SKM-1 treated with dmso at 0.1 percent for 144 hours (cell line): ENCODE results near the gene CDC42EP2.

Experiments
- DNase-seq: peaks from one replicate; lab custom pipeline; 2025; ENCODE audit not compliant: unreplicated experiment; lab: John Stamatoyannopoulos, UW

The CDC42EP2 gene

GRCh38 chr11:65297026-65297672, 17.5 kb upstream of the CDC42EP2 start:
- no peak for DNase-seq

- no peak for DNase-seq
Measured at GRCh38 chr11:65298131-65298535, 16.5 kb upstream of the CDC42EP2 start.

GRCh38 chr11:65298655-65299179, 15.9 kb upstream of the CDC42EP2 start:
- no peak for DNase-seq

- DNase-seq = no peak
Measured at GRCh38 chr11:65300621-65301275, 13.9 kb upstream of the CDC42EP2 start.

GRCh38 chr11:65301491-65302329, 13.0 kb upstream of the CDC42EP2 start:
- no peak for DNase-seq

- no peak for DNase-seq
Measured at GRCh38 chr11:65303555-65303954, 11.1 kb upstream of the CDC42EP2 start.

GRCh38 chr11:65304110-65304509, 10.6 kb upstream of the CDC42EP2 start:
- no peak for DNase-seq

- DNase-seq = no peak
Measured at GRCh38 chr11:65304613-65305012, 10.1 kb upstream of the CDC42EP2 start.

- DNase-seq = no peak
Measured at GRCh38 chr11:65305501-65306268, 9.0 kb upstream of the CDC42EP2 start.

GRCh38 chr11:65307298-65308229, 7.1 kb upstream of the CDC42EP2 start:
- no peak for DNase-seq

GRCh38 chr11:65308281-65308891, 6.3 kb upstream of the CDC42EP2 start:
- no peak for DNase-seq

GRCh38 chr11:65309006-65309405, 5.7 kb upstream of the CDC42EP2 start:
- no peak for DNase-seq

- no peak for DNase-seq
Measured at GRCh38 chr11:65310215-65310614, 4.5 kb upstream of the CDC42EP2 start.

GRCh38 chr11:65310736-65311135, 3.9 kb upstream of the CDC42EP2 start:
- DNase-seq = no peak

GRCh38 chr11:65311170-65311678, 3.4 kb upstream of the CDC42EP2 start:
- DNase-seq = no peak

GRCh38 chr11:65315204-65315865, 669 bp downstream of the CDC42EP2 start:
- DNase-seq = peak; percentile 57

GRCh38 chr11:65315866-65316226, 1.2 kb downstream of the CDC42EP2 start:
- DNase-seq = no peak

- DNase-seq = peak; percentile 46
Measured at GRCh38 chr11:65316227-65317024, 1.8 kb downstream of the CDC42EP2 start.
